Jurkat, Clone E6-1 (cell line): Measurements from ENCODE around the gene SMPX.
A peak's percentile ranks its signal among the peaks of the same experiment; 100 is the strongest.

Experiments
- DNase-seq: peaks from one replicate; pipeline ENCODE4 v3.0.0-alpha.2; 2011; ENCODE audit warnings: low read depth, low spot score
- H3K4me3 ChIP-seq: 2 replicates; pipeline ENCODE4 v1.5.1; 2011; ENCODE audit warnings: mild to moderate bottlenecking, low read length, control low read depth, moderate library complexity

SMPX gene

GRCh38 chrX:21721195-21721594 is 36.7 kb downstream of the SMPX start:
- no peak for DNase-seq
- no peak overlapping the region for H3K4me3 ChIP-seq

GRCh38 chrX:21718575-21718974 is 39.3 kb downstream of the SMPX start:
- no peak for DNase-seq
- no peak overlapping the region for H3K4me3 ChIP-seq

GRCh38 chrX:21717802-21718201 is 40.1 kb downstream of the SMPX start:
- H3K4me3 ChIP-seq: no peak overlapping the region
- no peak for DNase-seq

GRCh38 chrX:21715825-21716224 is 42.1 kb downstream of the SMPX start:
- DNase-seq: no peak
- no peak overlapping the region for H3K4me3 ChIP-seq

- no peak for DNase-seq
- no peak overlapping the region for H3K4me3 ChIP-seq
Observed at GRCh38 chrX:21715337-21715736, 42.6 kb downstream of the SMPX start.

GRCh38 chrX:21711848-21712197 is 46.1 kb downstream of the SMPX start:
- no peak overlapping the region for H3K4me3 ChIP-seq
- DNase-seq: no peak

GRCh38 chrX:21711129-21711847 is 46.6 kb downstream of the SMPX start:
- H3K4me3 ChIP-seq: no peak overlapping the region
- DNase-seq: no peak

- H3K4me3 ChIP-seq: no peak overlapping the region
- no peak for DNase-seq
Observed at GRCh38 chrX:21708116-21708515, 49.8 kb downstream of the SMPX start.

GRCh38 chrX:21705225-21705624 is 52.7 kb downstream of the SMPX start:
- H3K4me3 ChIP-seq: no peak overlapping the region
- DNase-seq: no peak

GRCh38 chrX:21702725-21703124 is 55.2 kb downstream of the SMPX start:
- no peak for DNase-seq
- H3K4me3 ChIP-seq: no peak overlapping the region

- no peak overlapping the region for H3K4me3 ChIP-seq
- no peak for DNase-seq
Observed at GRCh38 chrX:21700967-21701366, 56.9 kb downstream of the SMPX start.

- no peak overlapping the region for H3K4me3 ChIP-seq
- no peak for DNase-seq
Observed at GRCh38 chrX:21700275-21700674, 57.6 kb downstream of the SMPX start.

- no peak for DNase-seq
Observed at GRCh38 chrX:21699136-21699535, 58.8 kb downstream of the SMPX start.

GRCh38 chrX:21698272-21698671 is 59.6 kb downstream of the SMPX start:
- no peak overlapping the region for H3K4me3 ChIP-seq
- DNase-seq: no peak

More at GRCh38 chrX:21699136-21699535, 58.8 kb downstream of the SMPX start:
- H3K4me3 ChIP-seq: no peak overlapping the region

- H3K4me3 ChIP-seq: no peak overlapping the region
- peak; percentile 38 for DNase-seq
Observed at GRCh38 chrX:21691512-21692018, 66.4 kb downstream of the SMPX start.

GRCh38 chrX:21683941-21684340 is 74.0 kb downstream of the SMPX start:
- no peak for DNase-seq
- H3K4me3 ChIP-seq: no peak overlapping the region

- no peak for DNase-seq
- H3K4me3 ChIP-seq: no peak overlapping the region
Observed at GRCh38 chrX:21678048-21678612, 79.8 kb downstream of the SMPX start.

GRCh38 chrX:21675931-21676330 is 82.0 kb downstream of the SMPX start:
- H3K4me3 ChIP-seq: no peak overlapping the region
- no peak for DNase-seq

GRCh38 chrX:21674430-21675186 is 83.3 kb downstream of the SMPX start:
- DNase-seq: no peak
- no peak overlapping the region for H3K4me3 ChIP-seq

GRCh38 chrX:21666679-21667078 is 91.2 kb downstream of the SMPX start:
- no peak for DNase-seq
- no peak overlapping the region for H3K4me3 ChIP-seq
